Left lobe of liver (tissue), 2 donors: ENCODE measurements around the gene SLFN14. TPM values are rescaled to one million over a fixed set of nuclear protein-coding genes. Genes with fewer than 3 reads are reported as not detected.
"Not testable (repeated sequence)": the region's sequence is repeated elsewhere in the genome, so short reads cannot be mapped to it uniquely, and the experiment has no call there.

Source experiments
- ATAC-seq: fragments of 200-7000 bp; cut with Tn5 transposase; one replicate; pipeline ENCODE4 v1.9.1; 2020; ENCODE audit warnings: mild to moderate bottlenecking, moderate library complexity
- DNase-seq: peaks from one replicate; pipeline ENCODE4 v3.0.0-alpha.2; 2020; ENCODE audit warnings: low spot score
- total RNA-seq: library from RNA; stranded (reverse); gene quantifications from one replicate; pipeline ENCODE4 v1.2.1, GENCODE V29; 2021
- donor health status: DM: no; HTN: no; CAD: no; lungs with moderate emphysema.
- donor health status: DM: no; HTN: yes; CAD: no.

SLFN14 gene
- 0.05 TPM for total RNA-seq

GRCh38 chr17:35560703-35561102 lies at the start of gene SLFN14:
Gene SLFN14 (minus strand): TSS chr17:35560819. CDS start chr17:35558062, 2,757 bp downstream.
- DNase-seq (no peak), ATAC-seq (no peak)

GRCh38 chr17:35609831-35610230 lies 49.2 kb upstream of the SLFN14 start:
- ATAC-seq, result no peak
- DNase-seq, result no peak

GRCh38 chr17:35607239-35607847 lies 46.7 kb upstream of the SLFN14 start:
- no peak for DNase-seq
- ATAC-seq, result no peak

GRCh38 chr17:35605678-35606077 lies 45.1 kb upstream of the SLFN14 start:
- ATAC-seq, result no peak
- no peak for DNase-seq

GRCh38 chr17:35603674-35604073 lies 43.1 kb upstream of the SLFN14 start:
- ATAC-seq (no peak), DNase-seq (no peak)

GRCh38 chr17:35597604-35598003 lies 37.0 kb upstream of the SLFN14 start:
- DNase-seq, result no peak
- peak; percentile 88 for ATAC-seq

GRCh38 chr17:35596530-35597233 lies 36.1 kb upstream of the SLFN14 start:
- no peak for ATAC-seq
- no peak for DNase-seq

- DNase-seq, result no peak
- no peak for ATAC-seq
Measured at GRCh38 chr17:35596072-35596471, 35.5 kb upstream of the SLFN14 start.

- ATAC-seq (no peak), DNase-seq (no peak)
Measured at GRCh38 chr17:35588196-35588920, 27.7 kb upstream of the SLFN14 start.

- ATAC-seq (peak; percentile 92), DNase-seq (peak; percentile 92)
Measured at GRCh38 chr17:35587074-35587961, 26.7 kb upstream of the SLFN14 start, which contains the start of gene AP2B1. Gene AP2B1 (plus strand): TSS chr17:35587322. CDS start chr17:35594031, 6,709 bp downstream.

GRCh38 chr17:35586569-35587073 lies 26.0 kb upstream of the SLFN14 start:
- ATAC-seq, result peak; percentile 12
- no peak for DNase-seq

- ATAC-seq, result no peak
- no peak for DNase-seq
Measured at GRCh38 chr17:35584061-35584460, 23.4 kb upstream of the SLFN14 start.

GRCh38 chr17:35578929-35579432 lies 18.4 kb upstream of the SLFN14 start:
- ATAC-seq, result no peak

GRCh38 chr17:35578197-35578928 lies 17.7 kb upstream of the SLFN14 start, which contains the start of gene PEX12:
Gene PEX12 (minus strand): TSS chr17:35578571. CDS start chr17:35578021, 550 bp downstream.
- ATAC-seq (peak; percentile 98), DNase-seq (peak; percentile 91)

More at GRCh38 chr17:35578929-35579432, 18.4 kb upstream of the SLFN14 start:
- no peak for DNase-seq

GRCh38 chr17:35577830-35578196 lies 17.2 kb upstream of the SLFN14 start:
- DNase-seq, result no peak
- peak; percentile 36 for ATAC-seq

GRCh38 chr17:35575759-35576158 lies 15.1 kb upstream of the SLFN14 start:
- DNase-seq (no peak), ATAC-seq (no peak)

- ATAC-seq (no peak), DNase-seq (no peak)
Measured at GRCh38 chr17:35569405-35569804, 8.8 kb upstream of the SLFN14 start.

- ATAC-seq (peak; percentile 33), DNase-seq (no peak)
Measured at GRCh38 chr17:35568561-35568960, 7.9 kb upstream of the SLFN14 start.

GRCh38 chr17:35566968-35567367 lies 6.3 kb upstream of the SLFN14 start:
- ATAC-seq (no peak), DNase-seq (no peak)

GRCh38 chr17:35563181-35563580 lies 2.6 kb upstream of the SLFN14 start:
- ATAC-seq, DNase-seq: not testable (repeated sequence)
